Suprapubic skin (tissue), 4 donors: ENCODE measurements around the gene FCN2.

Source experiments
- CTCF ChIP-seq, 2 donors: fragments of 200-600 bp in 1 of 2; fragments of 450-650 bp in 1 of 2; sonication (generic) in 1 of 2; IDR thresholded peaks; one replicate each; pipeline ENCODE4 v1.5.1; 2016 to 2019; ENCODE audit warnings: antibody characterized with exemption in 2 of 2, mild to moderate bottlenecking in 1 of 2, moderate library complexity in 1 of 2
- EP300 ChIP-seq: sonication (generic); formaldehyde crosslinking; IDR thresholded peaks from one replicate; pipeline ENCODE4 v1.6.1; 2017; ENCODE audit warnings: antibody characterized with exemption
- POLR2A ChIP-seq, 2 donors: fragments of 450-650 bp; IDR thresholded peaks; one replicate each; pipeline ENCODE4 v1.6.1; 2017; ENCODE audit warnings: antibody characterized with exemption in 2 of 2, mild to moderate bottlenecking in 2 of 2, moderate library complexity in 2 of 2
- POLR2AphosphoS5 ChIP-seq, 3 donors: sonication (generic); formaldehyde crosslinking; IDR thresholded peaks; one replicate each; pipeline ENCODE4 v1.6.1; 2017; ENCODE audit warnings: antibody characterized with exemption in 3 of 3

GRCh38 chr9:134922066-134922931 lies 41.7 kb downstream of the FCN2 start:
- TF ChIP-seq POLR2AphosphoS5 (IDR thresholded peaks at IDR 0.05) (no peak), CTCF (IDR thresholded peaks at IDR 0.05) (no peak), POLR2A (IDR thresholded peaks at IDR 0.05) (no peak), EP300 (no peak)
